SK-N-SH treated with all-trans-retinoic acid at 6 μM for 48 hours (cell line): ENCODE results near the gene MRI1.

Experiments used
- ATAC-seq: fragments of 200-7000 bp; cut with Tn5 transposase; 3 replicates; pipeline ENCODE4 v1.9.1; 2020; ENCODE audit warnings: mild to moderate bottlenecking, moderate library complexity
- ARNTL ChIP-seq: fragments of 450-650 bp; formaldehyde crosslinking; IDR thresholded peaks from 2 replicates; pipeline ENCODE4 v1.5.0; 2020; ENCODE audit warnings: low read depth, mild to moderate bottlenecking, moderate library complexity, borderline replicate concordance
- BACH2 ChIP-seq: fragments of 250-450 bp; sonication (Bioruptor Pico); IDR thresholded peaks from 2 replicates; pipeline ENCODE4 v1.9.0; 2021; ENCODE audit warnings: mild to moderate bottlenecking, borderline replicate concordance
- CSRNP3 ChIP-seq: fragments of 250-450 bp; sonication (Bioruptor Pico); IDR thresholded peaks from 2 replicates; pipeline ENCODE4 v1.5.1; 2021; ENCODE audit warnings: mild to moderate bottlenecking, moderate library complexity
- ESRRG ChIP-seq: fragments of 250-450 bp; sonication (Bioruptor Pico); IDR thresholded peaks from 2 replicates; pipeline ENCODE4 v1.6.1; 2021; ENCODE audit warnings: mild to moderate bottlenecking
- GLIS3 ChIP-seq: fragments of 250-450 bp; sonication (Bioruptor Pico); IDR thresholded peaks from 2 replicates; pipeline ENCODE4 v1.5.0; 2020; ENCODE audit warnings: mild to moderate bottlenecking, moderate library complexity
- ISL1 ChIP-seq: fragments of 250-450 bp; sonication (Bioruptor Pico); IDR thresholded peaks from 2 replicates; pipeline ENCODE4 v2.1.2; 2022; ENCODE audit warnings: mild to moderate bottlenecking, moderate library complexity
- OSR1 ChIP-seq: fragments of 250-450 bp; sonication (Bioruptor Pico); IDR thresholded peaks from 2 replicates; pipeline ENCODE4 v1.8.0; 2022; ENCODE audit warnings: moderate library complexity, mild to moderate bottlenecking, inconsistent platforms
- PATZ1 ChIP-seq: fragments of 250-450 bp; sonication (Bioruptor Pico); IDR thresholded peaks from 2 replicates; pipeline ENCODE4 v1.8.0; 2020; ENCODE audit warnings: mild to moderate bottlenecking, moderate library complexity, borderline replicate concordance
- POU6F1 ChIP-seq: fragments of 250-450 bp; sonication (Bioruptor Pico); IDR thresholded peaks from 2 replicates; pipeline ENCODE4 v1.8.0; 2021; ENCODE audit warnings: low read depth, mild to moderate bottlenecking, moderate library complexity, borderline replicate concordance
- RARB ChIP-seq: fragments of 250-450 bp; sonication (Bioruptor Pico); IDR thresholded peaks from 2 replicates; pipeline ENCODE4 v1.8.0; 2021; ENCODE audit warnings: mild to moderate bottlenecking, moderate library complexity
- SNAI2 ChIP-seq: fragments of 250-450 bp; sonication (Bioruptor Pico); IDR thresholded peaks from 2 replicates; pipeline ENCODE4 v1.5.0; 2020; ENCODE audit warnings: mild to moderate bottlenecking, moderate library complexity
- TCF4 ChIP-seq: fragments of 250-450 bp; sonication (Bioruptor Pico); IDR thresholded peaks from 2 replicates; pipeline ENCODE4 v1.8.0; 2021; ENCODE audit warnings: mild to moderate bottlenecking, moderate library complexity, borderline replicate concordance
- TOX ChIP-seq: fragments of 250-450 bp; sonication (Bioruptor Pico); IDR thresholded peaks from 2 replicates; pipeline ENCODE4 v1.8.0; 2021; ENCODE audit warnings: mild to moderate bottlenecking, moderate library complexity, borderline replicate concordance
- TSHZ2 ChIP-seq: fragments of 250-450 bp; sonication (Bioruptor Pico); IDR thresholded peaks from 2 replicates; pipeline ENCODE4 v1.5.0; 2020; ENCODE audit warnings: mild to moderate bottlenecking, moderate library complexity
- ZC3H10 ChIP-seq: fragments of 250-450 bp; sonication (Bioruptor Pico); IDR thresholded peaks from 2 replicates; pipeline ENCODE4 v1.5.1; 2021; ENCODE audit warnings: mild to moderate bottlenecking, moderate library complexity
- ZFP3 ChIP-seq: fragments of 250-450 bp; sonication (Bioruptor Pico); IDR thresholded peaks from 2 replicates; pipeline ENCODE4 v1.5.0; 2020; ENCODE audit warnings: mild to moderate bottlenecking, moderate library complexity
- ZFP30 ChIP-seq: fragments of 450-650 bp; formaldehyde crosslinking; IDR thresholded peaks from 2 replicates; pipeline ENCODE4 v1.5.0; 2022; ENCODE audit warnings: mild to moderate bottlenecking, moderate library complexity
- ZNF70 ChIP-seq: fragments of 450-650 bp; formaldehyde crosslinking; IDR thresholded peaks from 2 replicates; pipeline ENCODE4 v1.5.0; 2020; ENCODE audit warnings: mild to moderate bottlenecking, moderate library complexity

The MRI1 gene

GRCh38 chr19:13812544-13812943 is 48.2 kb downstream of the MRI1 start (continued):
- no peak for TF ChIP-seq POU6F1 (CRISPR knock-in tag)
- no peak for TF ChIP-seq ISL1 (CRISPR knock-in tag)
- TF ChIP-seq, all 23 proteins: peak for 0

- TF ChIP-seq CSRNP3 (CRISPR knock-in tag) (no peak), RARB (CRISPR knock-in tag) (no peak), ISL1 (CRISPR knock-in tag) (no peak), SNAI2 (CRISPR knock-in tag) (no peak), TCF4 (CRISPR knock-in tag) (no peak), PATZ1 (CRISPR knock-in tag) (no peak), ZNF70 (CRISPR knock-in tag) (no peak), GLIS3 (no peak), TOX (CRISPR knock-in tag) (no peak), ESRRG (CRISPR knock-in tag) (no peak), BACH2 (CRISPR knock-in tag) (no peak)
- no peak for ATAC-seq
Measured at GRCh38 chr19:13813147-13813546, 48.8 kb downstream of the MRI1 start.

GRCh38 chr19:13814550-13814949 is 50.2 kb downstream of the MRI1 start:
- no peak for ATAC-seq
- TF ChIP-seq ISL1 (CRISPR knock-in tag), result no peak
- TF ChIP-seq ZFP30 (CRISPR knock-in tag), result no peak
- TF ChIP-seq CSRNP3 (CRISPR knock-in tag), result no peak
- no peak for TF ChIP-seq ZFP3 (CRISPR knock-in tag)
- no peak for TF ChIP-seq OSR1 (CRISPR knock-in tag)
- no peak for TF ChIP-seq TSHZ2 (CRISPR knock-in tag)
- TF ChIP-seq ZC3H10 (CRISPR knock-in tag), result no peak
- no peak for TF ChIP-seq PATZ1 (CRISPR knock-in tag)
- no peak for TF ChIP-seq BACH2 (CRISPR knock-in tag)
- no peak for TF ChIP-seq ARNTL
